GM18520 (cell line): ENCODE data around the gene FCF1.
"Not testable (repeated sequence)": the region's sequence is repeated elsewhere in the genome, so short reads cannot be mapped to it uniquely, and the experiment has no call there.

Experiments
- ATAC-seq: cut with Tn5 transposase; IDR thresholded peaks from one replicate; pipeline ENCODE4 v1.9.1; 2021; ENCODE audit not compliant: unreplicated experiment

FCF1 gene

GRCh38 chr14:74697976-74698375, 15.0 kb upstream of the FCF1 start:
- no peak for ATAC-seq

GRCh38 chr14:74698465-74698864, 14.5 kb upstream of the FCF1 start:
- no peak for ATAC-seq

- no peak for ATAC-seq
Measured at GRCh38 chr14:74702293-74702692, 10.7 kb upstream of the FCF1 start.

- ATAC-seq, result no peak
Measured at GRCh38 chr14:74703043-74703442, 9.9 kb upstream of the FCF1 start.

- no peak for ATAC-seq
Measured at GRCh38 chr14:74704656-74705055, 8.3 kb upstream of the FCF1 start.

- no peak for ATAC-seq
Measured at GRCh38 chr14:74705613-74706500, 7.1 kb upstream of the FCF1 start.

- ATAC-seq, result no peak
Measured at GRCh38 chr14:74710480-74710879, 2.5 kb upstream of the FCF1 start.

- ATAC-seq, result no peak
Measured at GRCh38 chr14:74711651-74712050, 1.3 kb upstream of the FCF1 start.

GRCh38 chr14:74713395-74713735, 421 bp downstream of the FCF1 start:
- no peak for ATAC-seq

GRCh38 chr14:74720526-74720925, 7.6 kb downstream of the FCF1 start:
- ATAC-seq, result no peak

GRCh38 chr14:74723134-74723533, 10.2 kb downstream of the FCF1 start:
- no peak for ATAC-seq

GRCh38 chr14:74732387-74732786, 19.4 kb downstream of the FCF1 start:
- no peak for ATAC-seq

- ATAC-seq, result no peak
Measured at GRCh38 chr14:74733221-74733620, 20.3 kb downstream of the FCF1 start.

- ATAC-seq, result no peak
Measured at GRCh38 chr14:74735125-74735524, 22.2 kb downstream of the FCF1 start.

- ATAC-seq, result no peak
Measured at GRCh38 chr14:74737753-74738325, 24.9 kb downstream of the FCF1 start.

GRCh38 chr14:74739293-74740030, 26.5 kb downstream of the FCF1 start:
- ATAC-seq, result no peak

- ATAC-seq, result no peak
Measured at GRCh38 chr14:74747237-74747636, 34.3 kb downstream of the FCF1 start.

GRCh38 chr14:74754157-74754556, 41.2 kb downstream of the FCF1 start:
- no peak for ATAC-seq

- no peak for ATAC-seq
Measured at GRCh38 chr14:74754899-74755298, 42.0 kb downstream of the FCF1 start.

- ATAC-seq, result no peak
Measured at GRCh38 chr14:74756326-74756725, 43.4 kb downstream of the FCF1 start.

- not testable (repeated sequence) for ATAC-seq
Measured at GRCh38 chr14:74758505-74758904, 45.6 kb downstream of the FCF1 start.
